Panc1 (cell line): ENCODE measurements around the gene OSBPL10.

ENCODE experiments used
- POLR2AphosphoS5 ChIP-seq: IDR thresholded peaks from 2 replicates; pipeline ENCODE4 v1.6.1; 2012; ENCODE audit warnings: mild to moderate bottlenecking, low read depth, low read length, moderate library complexity
- TCF7L2 ChIP-seq: IDR thresholded peaks from 2 replicates; pipeline ENCODE4 v1.6.1; 2011; ENCODE audit warnings: mild to moderate bottlenecking, low read depth, low read length, inconsistent platforms
- TF ChIP-seq, protein P1 (sequence below): fragments of 450-650 bp; IDR thresholded peaks from 2 replicates; pipeline ENCODE4 v1.5.1; 2017; ENCODE audit warnings: mild to moderate bottlenecking
- TF ChIP-seq, protein P2 (sequence below), 2 experiments: IDR thresholded peaks; 2 replicates each; pipeline ENCODE4 v1.6.1; 2011 to 2012; ENCODE audit warnings: low read depth in 2 of 2, control low read depth in 1 of 2, low read length in 1 of 2, mild to moderate bottlenecking in 1 of 2, moderate library complexity in 1 of 2; ENCODE audit not compliant: insufficient read depth in 1 of 2

DNA sequence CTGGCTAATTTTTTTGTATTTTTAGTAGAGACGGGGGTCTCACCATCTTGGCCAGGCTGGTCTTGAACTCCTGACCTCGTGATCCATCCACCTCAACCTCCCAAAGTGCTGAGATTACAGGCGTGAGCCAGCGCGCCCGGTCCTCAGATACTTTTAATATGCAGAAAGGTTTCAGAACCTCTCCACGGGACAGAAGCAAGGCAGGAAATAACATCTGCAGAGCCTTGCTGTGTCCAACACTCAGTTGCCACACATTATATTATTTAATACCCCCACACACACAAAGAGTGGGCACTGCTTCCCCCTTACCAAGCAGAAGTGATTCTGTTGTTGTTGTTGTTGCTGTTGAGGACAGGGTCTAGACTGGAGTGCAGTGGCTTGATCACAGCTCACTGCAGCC is 28.0 kb downstream of the OSBPL10 start:
- TF ChIP-seq, protein P1, sequence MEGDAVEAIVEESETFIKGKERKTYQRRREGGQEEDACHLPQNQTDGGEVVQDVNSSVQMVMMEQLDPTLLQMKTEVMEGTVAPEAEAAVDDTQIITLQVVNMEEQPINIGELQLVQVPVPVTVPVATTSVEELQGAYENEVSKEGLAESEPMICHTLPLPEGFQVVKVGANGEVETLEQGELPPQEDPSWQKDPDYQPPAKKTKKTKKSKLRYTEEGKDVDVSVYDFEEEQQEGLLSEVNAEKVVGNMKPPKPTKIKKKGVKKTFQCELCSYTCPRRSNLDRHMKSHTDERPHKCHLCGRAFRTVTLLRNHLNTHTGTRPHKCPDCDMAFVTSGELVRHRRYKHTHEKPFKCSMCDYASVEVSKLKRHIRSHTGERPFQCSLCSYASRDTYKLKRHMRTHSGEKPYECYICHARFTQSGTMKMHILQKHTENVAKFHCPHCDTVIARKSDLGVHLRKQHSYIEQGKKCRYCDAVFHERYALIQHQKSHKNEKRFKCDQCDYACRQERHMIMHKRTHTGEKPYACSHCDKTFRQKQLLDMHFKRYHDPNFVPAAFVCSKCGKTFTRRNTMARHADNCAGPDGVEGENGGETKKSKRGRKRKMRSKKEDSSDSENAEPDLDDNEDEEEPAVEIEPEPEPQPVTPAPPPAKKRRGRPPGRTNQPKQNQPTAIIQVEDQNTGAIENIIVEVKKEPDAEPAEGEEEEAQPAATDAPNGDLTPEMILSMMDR = no peak
- TF ChIP-seq, protein P2, sequence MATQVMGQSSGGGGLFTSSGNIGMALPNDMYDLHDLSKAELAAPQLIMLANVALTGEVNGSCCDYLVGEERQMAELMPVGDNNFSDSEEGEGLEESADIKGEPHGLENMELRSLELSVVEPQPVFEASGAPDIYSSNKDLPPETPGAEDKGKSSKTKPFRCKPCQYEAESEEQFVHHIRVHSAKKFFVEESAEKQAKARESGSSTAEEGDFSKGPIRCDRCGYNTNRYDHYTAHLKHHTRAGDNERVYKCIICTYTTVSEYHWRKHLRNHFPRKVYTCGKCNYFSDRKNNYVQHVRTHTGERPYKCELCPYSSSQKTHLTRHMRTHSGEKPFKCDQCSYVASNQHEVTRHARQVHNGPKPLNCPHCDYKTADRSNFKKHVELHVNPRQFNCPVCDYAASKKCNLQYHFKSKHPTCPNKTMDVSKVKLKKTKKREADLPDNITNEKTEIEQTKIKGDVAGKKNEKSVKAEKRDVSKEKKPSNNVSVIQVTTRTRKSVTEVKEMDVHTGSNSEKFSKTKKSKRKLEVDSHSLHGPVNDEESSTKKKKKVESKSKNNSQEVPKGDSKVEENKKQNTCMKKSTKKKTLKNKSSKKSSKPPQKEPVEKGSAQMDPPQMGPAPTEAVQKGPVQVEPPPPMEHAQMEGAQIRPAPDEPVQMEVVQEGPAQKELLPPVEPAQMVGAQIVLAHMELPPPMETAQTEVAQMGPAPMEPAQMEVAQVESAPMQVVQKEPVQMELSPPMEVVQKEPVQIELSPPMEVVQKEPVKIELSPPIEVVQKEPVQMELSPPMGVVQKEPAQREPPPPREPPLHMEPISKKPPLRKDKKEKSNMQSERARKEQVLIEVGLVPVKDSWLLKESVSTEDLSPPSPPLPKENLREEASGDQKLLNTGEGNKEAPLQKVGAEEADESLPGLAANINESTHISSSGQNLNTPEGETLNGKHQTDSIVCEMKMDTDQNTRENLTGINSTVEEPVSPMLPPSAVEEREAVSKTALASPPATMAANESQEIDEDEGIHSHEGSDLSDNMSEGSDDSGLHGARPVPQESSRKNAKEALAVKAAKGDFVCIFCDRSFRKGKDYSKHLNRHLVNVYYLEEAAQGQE (IDR thresholded peaks at IDR 0.05; ENCODE audit: insufficient read depth in 1 of 2, low read depth in 2 of 2, low read length in 1 of 2) = no peak
- TF ChIP-seq POLR2AphosphoS5 = no peak
- TF ChIP-seq TCF7L2 = no peak
